K562 (cell line): ENCODE data around the gene CRKL. TPM values are rescaled to one million over a fixed set of nuclear protein-coding genes. Genes with fewer than 3 reads are reported as not detected.

Experiments used
- ARHGAP35 ChIP-seq: fragments of 450-650 bp; IDR thresholded peaks from 2 replicates; pipeline ENCODE4 v1.6.1; 2018; ENCODE audit not compliant: partially characterized antibody
- CBFA2T2 ChIP-seq: fragments of 450-650 bp; conservative IDR thresholded peaks from 2 replicates; pipeline ENCODE4 v1.6.1; 2017; ENCODE audit warnings: mild to moderate bottlenecking
- CBX2 ChIP-seq: fragments of 200-600 bp; sonication (generic); IDR thresholded peaks from one replicate; pipeline ENCODE4 v1.6.1; 2012; ENCODE audit warnings: mild to moderate bottlenecking, low read length, inconsistent platforms; ENCODE audit not compliant: insufficient read depth, poor library complexity, severe bottlenecking
- DNMT1 ChIP-seq: fragments of 450-650 bp; IDR thresholded peaks from 2 replicates; pipeline ENCODE4 v1.6.1; 2016; ENCODE audit warnings: antibody characterized with exemption, mild to moderate bottlenecking
- E2F1 ChIP-seq: sonication (generic); formaldehyde crosslinking; IDR thresholded peaks from 2 replicates; pipeline ENCODE4 v1.8.1; 2023; ENCODE audit warnings: mild to moderate bottlenecking, missing genetic modification reagents, moderate library complexity
- KLF1 ChIP-seq: fragments of 450-650 bp; IDR thresholded peaks from 2 replicates; pipeline ENCODE4 v1.6.1; 2016; ENCODE audit warnings: missing genetic modification characterization, missing compliant biosample characterization
- LARP7 ChIP-seq: fragments of 450-650 bp; IDR thresholded peaks from 2 replicates; pipeline ENCODE4 v1.6.1; 2016
- MAX ChIP-seq: sonication (generic); formaldehyde crosslinking; IDR thresholded peaks from 2 replicates; pipeline ENCODE4 v1.9.0; 2022; ENCODE audit warnings: mild to moderate bottlenecking, missing genetic modification reagents
- MBD1 ChIP-seq: fragments of 250-450 bp; sonication (Bioruptor Pico); IDR thresholded peaks from 2 replicates; pipeline ENCODE4 v1.8.0; 2022; ENCODE audit warnings: inconsistent platforms
- MCM3 ChIP-seq: fragments of 450-650 bp; IDR thresholded peaks from 2 replicates; pipeline ENCODE4 v1.6.1; 2016
- MIER1 ChIP-seq: fragments of 450-650 bp; IDR thresholded peaks from 2 replicates; pipeline ENCODE4 v1.6.1; 2016; ENCODE audit warnings: antibody characterized with exemption, mild to moderate bottlenecking, low read depth
- NCOA4 ChIP-seq: fragments of 450-650 bp; IDR thresholded peaks from 2 replicates; pipeline ENCODE4 v1.6.1; 2018; ENCODE audit warnings: mild to moderate bottlenecking; ENCODE audit not compliant: partially characterized antibody
- OTX1 ChIP-seq: fragments of 450-650 bp; formaldehyde crosslinking; IDR thresholded peaks from 2 replicates; pipeline ENCODE4 v1.4.0; 2022; ENCODE audit warnings: mild to moderate bottlenecking
- POLR2B ChIP-seq: fragments of 450-650 bp; IDR thresholded peaks from 2 replicates; pipeline ENCODE4 v1.6.1; 2018; ENCODE audit warnings: low read depth; ENCODE audit not compliant: partially characterized antibody
- PREB ChIP-seq: sonication (generic); formaldehyde crosslinking; IDR thresholded peaks from 2 replicates; pipeline ENCODE4 v1.8.1; 2023; ENCODE audit warnings: mild to moderate bottlenecking, missing genetic modification reagents
- SMARCA5 ChIP-seq: fragments of 450-650 bp; IDR thresholded peaks from 2 replicates; pipeline ENCODE4 v1.6.1; 2016
- SRSF3 ChIP-seq: fragments of 200-400 bp; formaldehyde crosslinking; IDR thresholded peaks from 2 replicates; pipeline ENCODE4 v1.6.1; 2016; ENCODE audit warnings: mild to moderate bottlenecking, low read length, moderate library complexity; ENCODE audit not compliant: insufficient read depth
- TEAD2 ChIP-seq: fragments of 450-650 bp; IDR thresholded peaks from 2 replicates; pipeline ENCODE4 v1.6.1; 2016; ENCODE audit warnings: missing genetic modification characterization, control low read depth, missing compliant biosample characterization
- ZNF175 ChIP-seq: fragments of 200-800 bp; sonication (Bioruptor generic); IDR thresholded peaks from 2 replicates; pipeline ENCODE4 v1.6.1; 2016; ENCODE audit warnings: low read depth, mild to moderate bottlenecking, missing genetic modification characterization, missing compliant biosample characterization
- ZNF316 ChIP-seq: fragments of 450-650 bp; IDR thresholded peaks from 2 replicates; pipeline ENCODE4 v1.6.1; 2016
- ZNF507 ChIP-seq: conservative IDR thresholded peaks from 2 replicates; pipeline ENCODE4 v1.6.1; 2017; ENCODE audit warnings: missing genetic modification characterization, missing compliant biosample characterization
- polyA plus RNA-seq, 8 experiments: library from polyadenylated mRNA; depleted of rRNA in 4 of 8; stranded (reverse) in 5 of 8; unstranded in 3 of 8; fragments of >200 nt; fragmentation: Nextera tagmentation in 2 of 8; fragmentation: Illumina TruSeq in 1 of 8; extraction: Ambion mirVana in 2 of 8; extraction: Trizol in 1 of 8; gene quantifications; 2 replicates each; pipeline versions ENCODE4 v1.2.1 to v1.2.3, GENCODE V29; 2011 to 2014; ENCODE audit warnings: inconsistent platforms in 1 of 8, missing spikeins in 1 of 8
- total RNA-seq, 7 experiments: library from RNA; depleted of rRNA in 6 of 7; stranded (reverse); fragments of >200 nt in 6 of 7; fragmentation: Illumina TruSeq in 2 of 7; extraction: Trizol in 2 of 7; gene quantifications; 2 replicates each; pipeline versions ENCODE4 v1.2.1 to v1.2.3, GENCODE V29; 2011 to 2021; ENCODE audit warnings: low replicate concordance in 1 of 7

Gene CRKL
- total and polyA plus RNA-seq, 9 of the 15 experiments (the other 6 are each of a cell fraction or from before 2014, with no cell fraction given): 100 to 263 (median 124) TPM

- TF ChIP-seq KLF1 (tag): 0 out of 2 replicates have a peak, but pooled peaks have one; percentile 15
- TF ChIP-seq ZNF507: no peak
- TF ChIP-seq PREB (CRISPR knock-in tag): 0 out of 2 replicates have a peak, but pooled peaks have one; percentile 63
- TF ChIP-seq POLR2B: no peak
- TF ChIP-seq E2F1 (CRISPR knock-in tag): no peak
- 0 out of 2 replicates have a peak, but pooled peaks have one; percentile 30 for TF ChIP-seq MBD1 (CRISPR knock-in tag)
- TF ChIP-seq MAX (CRISPR knock-in tag): no peak
- TF ChIP-seq ZNF175 (CRISPR knock-in tag): no peak
- TF ChIP-seq ZNF316: peak; percentile 48
- TF ChIP-seq TEAD2 (tag): 0 out of 2 replicates have a peak, but pooled peaks have one; percentile 11
- no peak for TF ChIP-seq CBX2
- no peak for TF ChIP-seq OTX1 (CRISPR knock-in tag)
- no peak for TF ChIP-seq CBFA2T2
- no peak for TF ChIP-seq SMARCA5
- peak; percentile 24; the same call in 1 of the 2 replicates for TF ChIP-seq DNMT1
- no peak for TF ChIP-seq NCOA4
- TF ChIP-seq ARHGAP35: peak; percentile 28
- TF ChIP-seq SRSF3: no peak
- TF ChIP-seq MCM3: no peak
- TF ChIP-seq LARP7: 0 out of 2 replicates have a peak, but pooled peaks have one; percentile 13
- TF ChIP-seq MIER1: no peak
Measured at GRCh38 chr22:20940186-20940651, 23.0 kb downstream of the CRKL start (continued).
